Common myeloid progenitor, CD34-positive (primary cell): ENCODE measurements around the gene PRDM8.

ENCODE experiments used
- CTCF ChIA-PET: fragments of 350-600 bp; sonication (Branson Sonifier 250); formaldehyde crosslinking; loops from one replicate; lab custom pipeline; 2021; ENCODE audit warnings: antibody characterized with exemption; lab: Charles Lee
- POLR2A ChIA-PET: fragments of 350-600 bp; sonication (Branson Sonifier 250); formaldehyde crosslinking; loops from one replicate; lab custom pipeline; 2021; ENCODE audit warnings: antibody characterized with exemption; lab: Charles Lee
- DNase-seq, 3 donors: peaks; one replicate each; pipeline versions ENCODE4 v3.0.0 to v3.0.0-alpha.2; 2013
- H3K27ac ChIP-seq, 2 experiments: 1 replicate in 1 of 2; 2 replicates in 1 of 2; pipeline ENCODE4 v1.7.0; 2013; ENCODE audit warnings: inconsistent platforms in 2 of 2, low read length in 2 of 2, mild to moderate bottlenecking in 2 of 2, low read depth in 1 of 2, moderate library complexity in 1 of 2; ENCODE audit not compliant: severe bottlenecking in 2 of 2, insufficient read depth in 1 of 2, poor library complexity in 1 of 2
- H3K27me3 ChIP-seq, 5 experiments: replicated peaks in 2 of 5; 1 replicate in 3 of 5; 2 replicates in 2 of 5; pipeline versions ENCODE4 v1.6.1 to v1.7.0; 2013; ENCODE audit warnings: low read length in 4 of 5, mild to moderate bottlenecking in 2 of 5, moderate library complexity in 2 of 5, inconsistent platforms in 1 of 5; ENCODE audit not compliant: insufficient read depth in 5 of 5, control insufficient read depth in 4 of 5
- H3K36me3 ChIP-seq, 4 experiments: 1 replicate in 2 of 4; 2 replicates in 2 of 4; pipeline versions ENCODE4 v1.6.1 to v1.7.0; 2013; ENCODE audit warnings: low read length in 3 of 4, control low read depth in 1 of 4, mild to moderate bottlenecking in 1 of 4; ENCODE audit not compliant: control insufficient read depth in 4 of 4, insufficient read depth in 4 of 4
- H3K4me1 ChIP-seq, 4 experiments: 1 replicate in 3 of 4; 2 replicates in 1 of 4; pipeline versions ENCODE4 v1.6.1 to v1.7.1; 2013; ENCODE audit warnings: low read length in 3 of 4, mild to moderate bottlenecking in 3 of 4, control low read depth in 1 of 4, inconsistent platforms in 1 of 4, moderate library complexity in 1 of 4; ENCODE audit not compliant: control insufficient read depth in 4 of 4, insufficient read depth in 4 of 4; ENCODE audit errors: control extremely low read depth in 1 of 4
- H3K4me3 ChIP-seq, 7 experiments: 1 replicate in 4 of 7; 2 replicates in 3 of 7; pipeline versions ENCODE4 v1.5.1 to v1.7.0; 2013; ENCODE audit warnings: mild to moderate bottlenecking in 7 of 7, low read length in 6 of 7, moderate library complexity in 6 of 7, inconsistent platforms in 2 of 7, low read depth in 2 of 7, control low read depth in 1 of 7; ENCODE audit not compliant: insufficient read depth in 4 of 7, control insufficient read depth in 1 of 7; ENCODE audit errors: extremely low read depth in 1 of 7
- H3K9me3 ChIP-seq, 5 experiments: 1 replicate in 4 of 5; 2 replicates in 1 of 5; pipeline versions ENCODE4 v1.6.1 to v1.7.1; 2013; ENCODE audit warnings: low read length in 4 of 5, mild to moderate bottlenecking in 2 of 5, inconsistent platforms in 1 of 5, low read depth in 1 of 5, moderate library complexity in 1 of 5; ENCODE audit not compliant: control insufficient read depth in 4 of 5, insufficient read depth in 2 of 5; ENCODE audit errors: control extremely low read depth in 1 of 5
- whole genome bisulfite sequencing: methylation state at CpG from one replicate; pipeline ENCODE4 v1.1.5; 2013; ENCODE audit not compliant: insufficient coverage; 5-methylcytosine and 5-hydroxymethylcytosine counted together

PRDM8 gene

DNA sequence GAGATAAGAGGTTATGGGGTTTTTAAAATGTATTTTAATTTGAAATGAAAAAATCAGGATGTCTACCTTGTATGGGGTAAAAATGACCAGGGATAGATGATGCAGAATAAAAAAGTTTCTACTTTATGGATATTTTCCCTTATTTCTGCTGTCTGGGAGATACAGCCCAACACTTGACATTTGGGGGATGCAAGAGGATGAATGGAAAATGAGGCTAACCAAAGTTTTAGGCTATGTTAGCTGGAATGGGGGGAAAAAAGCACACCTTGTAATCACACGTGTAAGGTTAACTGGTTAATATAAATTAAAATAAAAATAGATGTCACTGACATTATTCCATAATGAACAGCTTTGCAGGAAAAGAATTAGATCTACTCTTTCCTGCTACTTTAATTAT lies 1.1 kb downstream of the PRDM8 start:
- ChIA-PET POLR2A (interaction anchor here (0.9 kb wide), 1 partner anchor 8 kb away, joined by 3 read pairs; no protein-coding TSS in a partner anchor), CTCF (interaction anchor here (0.7 to 9.7 kb wide), 6 partner anchors 11 to 674 kb away, joined by 3 to 101 read pairs (median 4); no protein-coding TSS in a partner anchor)
- Histone ChIP-seq H3K9me3 (no peaks in the 10 kb centered on the region), H3K36me3 (peaks cover 0 to 16% (median 1%) of the 10 kb centered on the region in 4 experiments), H3K4me3 (peak overlapping the region in 4 of 7 experiments; percentile 46 to 73 (median 64)), H3K4me1 (peaks cover 9 to 51% (median 40%) of the 10 kb centered on the region in 4 experiments), H3K27ac (no peak overlapping the region), H3K27me3 (peaks cover 0 to 20% (median 7%) of the 10 kb centered on the region in 5 experiments)
- no CpG with 5 or more reads among the region's 1 CpG for WGBS
- DNase-seq, result no peak

DNA sequence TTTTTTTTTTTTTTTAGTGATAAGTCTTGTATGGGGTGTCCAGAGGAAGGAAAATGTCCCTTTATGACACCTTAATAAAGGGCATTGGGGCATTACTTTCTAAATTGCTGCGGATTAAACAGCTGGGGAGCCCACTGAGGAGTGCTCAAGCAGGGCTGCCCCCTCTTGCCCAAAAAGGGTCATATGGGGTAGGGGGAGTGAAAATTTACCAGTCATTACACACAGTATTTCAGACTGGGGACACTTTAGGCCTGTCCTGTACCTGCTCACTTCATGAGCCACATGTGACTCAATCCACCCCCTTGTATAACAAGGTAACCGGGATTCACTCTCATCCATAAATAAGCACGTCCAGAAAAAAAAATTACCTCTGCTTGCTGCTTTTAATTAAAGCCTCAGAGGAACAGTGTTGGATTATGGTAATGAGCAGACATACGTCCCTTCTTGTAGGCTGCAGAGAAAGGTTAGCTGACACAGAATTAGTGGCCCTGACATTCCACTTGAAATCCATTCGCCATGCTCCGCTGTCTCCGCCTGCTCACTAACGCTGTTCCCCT lies 1.8 kb downstream of the PRDM8 start:
- peaks cover 9 to 53% (median 42%) of the 10 kb centered on the region in 4 experiments for H3K4me1 ChIP-seq
- DNase-seq, result no peak
- H3K36me3 ChIP-seq, result peaks cover 0 to 13% (median 0%) of the 10 kb centered on the region in 4 experiments
- H3K4me3 ChIP-seq, result no peak overlapping the region
- H3K27ac ChIP-seq, result no peak overlapping the region
- POLR2A ChIA-PET, result interaction anchor here (0.9 kb wide), 1 partner anchor 9 kb away, joined by 3 read pairs; no protein-coding TSS in a partner anchor
- CTCF ChIA-PET, result interaction anchor here (0.7 to 9.7 kb wide), 7 partner anchors 10 to 673 kb away, joined by 3 to 101 read pairs (median 4); no protein-coding TSS in a partner anchor
- H3K9me3 ChIP-seq, result no peaks in the 10 kb centered on the region
- 100% methylated on average over 5 of the region's 8 CpGs for WGBS
- H3K27me3 ChIP-seq, result peaks cover 0 to 20% (median 7%) of the 10 kb centered on the region in 5 experiments

DNA sequence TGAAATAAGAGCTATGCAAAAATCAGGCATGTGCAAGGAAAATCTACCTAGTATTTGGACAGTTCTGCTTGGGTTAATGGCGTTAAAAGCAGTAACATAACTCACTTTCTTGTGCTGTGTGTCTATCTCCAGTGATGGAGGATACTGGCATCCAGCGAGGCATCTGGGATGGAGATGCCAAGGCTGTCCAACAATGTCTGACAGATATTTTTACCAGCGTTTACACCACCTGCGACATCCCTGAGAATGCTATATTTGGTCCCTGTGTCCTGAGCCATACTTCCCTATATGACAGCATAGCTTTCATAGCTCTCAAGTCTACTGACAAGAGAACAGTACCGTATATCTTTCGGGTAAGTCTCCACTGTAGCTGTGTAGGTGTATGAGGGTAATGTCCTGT lies 2.6 kb downstream of the PRDM8 start:
- no peak for DNase-seq
- Histone ChIP-seq H3K4me3 (no peak overlapping the region), H3K9me3 (no peaks in the 10 kb centered on the region), H3K27me3 (peaks cover 0 to 20% (median 7%) of the 10 kb centered on the region in 5 experiments), H3K27ac (no peak overlapping the region), H3K36me3 (peaks cover 0 to 12% (median 0%) of the 10 kb centered on the region in 4 experiments), H3K4me1 (peaks cover 9 to 53% (median 42%) of the 10 kb centered on the region in 4 experiments)
- whole genome bisulfite sequencing, result 100% methylated on average over 3 of the region's 6 CpGs
- ChIA-PET POLR2A (no interaction called here), CTCF (interaction anchor here (0.7 to 9.7 kb wide), 5 partner anchors 11 to 166 kb away, joined by 3 to 101 read pairs (median 3); no protein-coding TSS in a partner anchor)

DNA sequence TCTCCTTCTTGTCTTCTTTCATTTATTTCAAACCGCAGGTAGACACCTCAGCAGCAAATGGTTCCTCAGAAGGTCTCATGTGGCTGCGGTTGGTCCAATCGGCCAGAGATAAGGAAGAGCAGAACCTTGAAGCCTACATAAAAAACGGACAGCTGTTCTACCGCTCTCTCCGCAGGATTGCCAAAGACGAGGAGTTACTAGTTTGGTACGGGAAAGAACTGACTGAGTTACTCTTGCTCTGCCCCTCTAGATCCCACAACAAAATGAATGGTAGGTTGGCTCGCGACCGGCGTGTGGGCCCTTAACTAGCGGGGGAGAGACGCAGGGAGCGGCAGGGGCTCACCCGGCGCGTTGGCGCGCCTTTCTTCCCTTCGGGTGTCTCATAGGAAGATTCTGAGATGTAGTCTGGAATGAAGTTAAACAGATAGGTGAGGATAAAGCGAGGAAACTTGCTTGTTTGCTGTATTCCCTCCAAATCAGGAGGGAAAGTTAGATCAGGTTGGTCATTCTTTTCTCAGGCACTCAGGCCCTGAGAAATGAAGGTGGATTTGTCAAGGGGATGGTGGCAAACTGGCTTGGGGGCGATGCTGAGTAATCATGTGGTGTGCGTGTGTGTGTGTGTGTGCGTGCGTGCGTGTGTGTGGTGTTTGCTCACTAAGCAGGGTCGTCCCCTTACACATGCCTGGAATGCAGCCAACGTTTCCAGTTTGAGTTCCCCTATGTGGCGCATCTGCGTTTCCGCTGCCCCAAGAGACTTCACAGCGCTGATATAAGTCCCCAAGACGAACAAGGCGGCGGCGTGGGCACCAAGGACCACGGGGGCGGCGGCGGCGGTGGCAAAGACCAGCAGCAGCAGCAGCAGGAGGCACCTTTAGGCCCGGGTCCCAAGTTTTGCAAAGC lies 4.2 kb downstream of the PRDM8 start:
- Histone ChIP-seq H3K27ac (peak overlapping the region; percentile 33 to 61), H3K9me3 (no peaks in the 10 kb centered on the region), H3K4me3 (peak overlapping the region; percentile 53 to 80 (median 75)), H3K27me3 (peaks cover 0 to 19% (median 5%) of the 10 kb centered on the region in 5 experiments), H3K36me3 (peaks cover 0 to 12% (median 0%) of the 10 kb centered on the region in 4 experiments), H3K4me1 (peaks cover 2 to 40% (median 29%) of the 10 kb centered on the region in 4 experiments)
- DNase-seq, result peak; percentile 97 to 99 (median 99)
- CTCF ChIA-PET, result interaction anchor here (1.2 to 9.7 kb wide), 9 partner anchors 11 to 1249 kb away, joined by 3 to 101 read pairs (median 10); no protein-coding TSS in a partner anchor
- POLR2A ChIA-PET, result interaction anchor here (1.0 to 1.9 kb wide), 5 partner anchors 15 to 123 kb away, joined by 3 to 6 read pairs (median 5); no protein-coding TSS in a partner anchor
- WGBS, result 61% methylated on average over 32 of the region's 43 CpGs

DNA sequence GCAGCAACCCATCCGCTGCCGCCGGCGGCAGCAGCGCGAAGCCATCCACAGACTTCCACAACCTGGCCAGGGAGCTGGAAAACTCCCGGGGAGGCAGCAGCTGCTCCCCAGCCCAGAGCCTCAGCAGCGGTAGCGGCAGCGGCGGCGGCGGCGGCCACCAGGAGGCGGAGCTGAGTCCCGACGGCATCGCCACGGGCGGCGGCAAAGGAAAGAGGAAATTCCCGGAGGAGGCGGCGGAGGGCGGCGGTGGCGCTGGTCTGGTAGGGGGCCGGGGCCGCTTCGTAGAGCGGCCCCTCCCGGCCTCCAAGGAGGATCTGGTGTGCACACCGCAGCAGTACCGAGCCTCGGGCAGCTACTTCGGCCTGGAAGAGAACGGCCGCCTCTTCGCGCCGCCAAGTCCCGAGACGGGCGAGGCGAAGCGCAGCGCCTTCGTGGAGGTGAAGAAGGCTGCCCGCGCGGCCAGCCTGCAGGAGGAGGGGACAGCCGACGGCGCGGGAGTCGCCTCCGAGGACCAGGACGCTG lies 4.9 kb downstream of the PRDM8 start:
- peak overlapping the region; percentile 33 to 64 for H3K27ac ChIP-seq
- H3K27me3 ChIP-seq, result peaks cover 0 to 19% (median 2%) of the 10 kb centered on the region in 5 experiments
- ChIA-PET POLR2A (interaction anchor here (0.6 to 1.9 kb wide), 6 partner anchors 13 to 123 kb away, joined by 3 to 6 read pairs (median 5); no protein-coding TSS in a partner anchor), CTCF (interaction anchor here (1.0 to 1.9 kb wide), 9 partner anchors 11 to 1250 kb away, joined by 3 to 21 read pairs (median 8); no protein-coding TSS in a partner anchor)
- under 1% methylated on average over 49 of the region's 58 CpGs for WGBS
- H3K4me1 ChIP-seq, result peaks cover 2 to 33% (median 23%) of the 10 kb centered on the region in 4 experiments
- H3K4me3 ChIP-seq, result peak overlapping the region; percentile 53 to 80 (median 75)
- DNase-seq, result peak; percentile 75 to 86 (median 78)
- H3K9me3 ChIP-seq, result no peaks in the 10 kb centered on the region
- H3K36me3 ChIP-seq, result peaks cover 0 to 8% (median 0%) of the 10 kb centered on the region in 4 experiments
